WTC11 (cell line): ENCODE measurements around the gene PRKCB. TPM values are rescaled to one million over a fixed set of nuclear protein-coding genes. Genes with fewer than 3 reads are reported as not detected.

Experiments
- ATAC-seq: fragments of 200-7000 bp; cut with Tn5 transposase; 2 replicates; pipeline ENCODE4 v1.10.0; 2021; ENCODE audit warnings: mild to moderate bottlenecking, moderate library complexity
- CTCF ChIA-PET: fragments of 300-600 bp; sonication (Branson Sonifier 250); formaldehyde crosslinking; loops from one replicate; lab custom pipeline; 2021; ENCODE audit warnings: antibody characterized with exemption; lab: Charles Lee
- POLR2A ChIA-PET: fragments of 350-600 bp; sonication (Branson Sonifier 250); formaldehyde crosslinking; loops from one replicate; lab custom pipeline; 2021; ENCODE audit warnings: antibody characterized with exemption; lab: Charles Lee
- DNase-seq: peaks from one replicate; pipeline ENCODE4 v3.0.0; 2021; ENCODE audit warnings: low spot score
- H3K27ac Mint-ChIP-seq: 2 replicates; pipeline ENCODE4 v1.8.0; 2021; ENCODE audit warnings: mixed read lengths
- H3K27me3 Mint-ChIP-seq: 2 replicates; pipeline ENCODE4 v1.8.0; 2021; ENCODE audit warnings: low read depth, mild to moderate bottlenecking, moderate library complexity, mixed read lengths
- H3K36me3 Mint-ChIP-seq: 2 replicates; pipeline ENCODE4 v1.8.0; 2021; ENCODE audit warnings: mixed read lengths
- H3K4me1 Mint-ChIP-seq: 2 replicates; pipeline ENCODE4 v1.8.0; 2022; ENCODE audit warnings: mixed read lengths
- H3K4me3 Mint-ChIP-seq: 2 replicates; pipeline ENCODE4 v1.8.0; 2021; ENCODE audit warnings: mild to moderate bottlenecking, moderate library complexity, mixed read lengths
- H3K9me3 Mint-ChIP-seq: 2 replicates; pipeline ENCODE4 v1.8.0; 2021; ENCODE audit warnings: mixed read lengths
- ERG ChIP-seq: fragments of 250-450 bp; sonication (Bioruptor Pico); IDR thresholded peaks from 2 replicates; pipeline ENCODE4 v1.8.0; 2021; ENCODE audit warnings: mild to moderate bottlenecking
- FOXJ3 ChIP-seq: sonication (generic); formaldehyde crosslinking; IDR thresholded peaks from 2 replicates; pipeline ENCODE4 v1.9.0; 2021; ENCODE audit warnings: missing genetic modification reagents, mild to moderate bottlenecking, borderline replicate concordance
- GRHL2 ChIP-seq: fragments of 250-450 bp; sonication (Bioruptor Pico); IDR thresholded peaks from 2 replicates; pipeline ENCODE4 v1.8.0; 2022; ENCODE audit warnings: mild to moderate bottlenecking, moderate library complexity; ENCODE audit not compliant: insufficient replicate concordance, severe bottlenecking
- IRF1 ChIP-seq: sonication (generic); formaldehyde crosslinking; IDR thresholded peaks from 2 replicates; pipeline ENCODE4 v1.8.0; 2023; ENCODE audit warnings: missing genetic modification reagents
- NR3C1 ChIP-seq: sonication (generic); formaldehyde crosslinking; conservative IDR thresholded peaks from 2 replicates; pipeline ENCODE4 v1.8.1; 2023; ENCODE audit warnings: low read depth, mild to moderate bottlenecking, missing genetic modification reagents
- OVOL2 ChIP-seq: fragments of 250-450 bp; sonication (Bioruptor Pico); IDR thresholded peaks from 2 replicates; pipeline ENCODE4 v1.9.0; 2021; ENCODE audit warnings: mild to moderate bottlenecking, borderline replicate concordance
- SMAD3 ChIP-seq: sonication (generic); formaldehyde crosslinking; IDR thresholded peaks from 2 replicates; pipeline ENCODE4 v1.8.0; 2022; ENCODE audit warnings: missing genetic modification reagents, mild to moderate bottlenecking, borderline replicate concordance
- SMAD4 ChIP-seq: sonication (generic); formaldehyde crosslinking; IDR thresholded peaks from 2 replicates; pipeline ENCODE4 v1.8.0; 2022; ENCODE audit warnings: mild to moderate bottlenecking, missing genetic modification reagents
- TP53 ChIP-seq: sonication (generic); formaldehyde crosslinking; IDR thresholded peaks from 2 replicates; pipeline ENCODE4 v1.8.1; 2023; ENCODE audit warnings: mild to moderate bottlenecking, missing genetic modification reagents
- USF2 ChIP-seq: sonication (generic); formaldehyde crosslinking; IDR thresholded peaks from 2 replicates; pipeline ENCODE4 v1.8.1; 2023; ENCODE audit warnings: mild to moderate bottlenecking, missing genetic modification reagents, moderate library complexity
- ZBTB21 ChIP-seq: sonication (generic); formaldehyde crosslinking; IDR thresholded peaks from 2 replicates; pipeline ENCODE4 v1.8.1; 2023; ENCODE audit warnings: mild to moderate bottlenecking, missing genetic modification reagents, borderline replicate concordance
- ZNF138 ChIP-seq: sonication (generic); formaldehyde crosslinking; conservative IDR thresholded peaks from 2 replicates; pipeline ENCODE4 v1.8.1; 2022; ENCODE audit warnings: mild to moderate bottlenecking, moderate library complexity, missing genetic modification reagents
- ZNF263 ChIP-seq: sonication (generic); formaldehyde crosslinking; IDR thresholded peaks from 2 replicates; pipeline ENCODE4 v1.8.1; 2022; ENCODE audit warnings: low read depth, mild to moderate bottlenecking, moderate library complexity, missing genetic modification reagents
- ZNF416 ChIP-seq: fragments of 250-450 bp; sonication (Bioruptor Pico); IDR thresholded peaks from 2 replicates; pipeline ENCODE4 v1.9.0; 2021; ENCODE audit warnings: mild to moderate bottlenecking, inconsistent platforms
- ZNF423 ChIP-seq: fragments of 250-450 bp; sonication (Bioruptor Pico); IDR thresholded peaks from 2 replicates; pipeline ENCODE4 v2.1.2; 2022; ENCODE audit warnings: mild to moderate bottlenecking, moderate library complexity
- total RNA-seq: library from RNA; stranded (reverse); gene quantifications from 3 replicates; pipeline ENCODE4 v1.2.3, GENCODE V29; 2021
- TF ChIP-seq, protein P1 (sequence below): sonication (generic); formaldehyde crosslinking; conservative IDR thresholded peaks from 2 replicates; pipeline ENCODE4 v1.8.1; 2022; ENCODE audit warnings: mild to moderate bottlenecking, missing genetic modification reagents
- TF ChIP-seq, protein P2 (sequence below): sonication (generic); formaldehyde crosslinking; IDR thresholded peaks from 2 replicates; pipeline ENCODE4 v1.8.1; 2023; ENCODE audit warnings: mild to moderate bottlenecking, missing genetic modification reagents, borderline replicate concordance
- TF ChIP-seq, protein P3 (sequence below): sonication (generic); formaldehyde crosslinking; IDR thresholded peaks from 2 replicates; pipeline ENCODE4 v1.8.0; 2023; ENCODE audit warnings: mild to moderate bottlenecking, missing genetic modification reagents
- TF ChIP-seq, protein P4 (sequence below): sonication (generic); formaldehyde crosslinking; IDR thresholded peaks from 2 replicates; pipeline ENCODE4 v1.8.1; 2022; ENCODE audit warnings: mild to moderate bottlenecking, moderate library complexity, missing genetic modification reagents
- TF ChIP-seq, protein P5 (sequence below): sonication (generic); formaldehyde crosslinking; IDR thresholded peaks from 2 replicates; pipeline ENCODE4 v1.8.0; 2023; ENCODE audit warnings: missing genetic modification reagents, mild to moderate bottlenecking, borderline replicate concordance

PRKCB gene
- total RNA-seq, 1 experiment from 2014 or later = 6.9 TPM

DNA sequence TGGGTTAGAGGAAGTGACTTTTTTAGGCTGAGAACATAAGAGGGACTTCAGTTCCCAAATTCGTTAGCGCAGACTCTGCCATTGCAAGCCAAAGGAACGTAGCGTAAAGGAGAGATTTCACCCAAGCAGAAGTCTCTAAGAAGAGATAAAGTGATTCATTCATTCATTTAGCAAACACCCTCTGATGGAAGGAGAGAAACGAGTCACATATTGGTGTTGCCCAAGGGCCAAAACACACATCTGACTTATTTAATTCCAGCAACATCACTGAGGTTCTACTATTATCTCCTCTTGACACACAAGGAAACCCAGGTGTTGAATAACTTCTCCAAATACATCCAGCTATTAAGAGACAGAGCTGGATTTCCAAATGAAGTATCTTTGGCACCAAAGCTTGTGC lies 334.6 kb downstream of the PRKCB start:
- POLR2A ChIA-PET = no interaction called here
- H3K27ac Mint-ChIP-seq = no peak overlapping the region
- no peaks in the 10 kb centered on the region for H3K36me3 Mint-ChIP-seq
- no peak for DNase-seq
- H3K4me3 Mint-ChIP-seq = no peak overlapping the region
- H3K4me1 Mint-ChIP-seq = peaks cover 3% of the 10 kb centered on the region; the same call in 1 of the 2 replicates
- TF ChIP-seq TP53 = no peak
- TF ChIP-seq SMAD3 (CRISPR knock-in tag) = no peak
- TF ChIP-seq FOXJ3 (CRISPR knock-in tag) = no peak
- TF ChIP-seq ZNF416 = no peak
- TF ChIP-seq, protein P1, sequence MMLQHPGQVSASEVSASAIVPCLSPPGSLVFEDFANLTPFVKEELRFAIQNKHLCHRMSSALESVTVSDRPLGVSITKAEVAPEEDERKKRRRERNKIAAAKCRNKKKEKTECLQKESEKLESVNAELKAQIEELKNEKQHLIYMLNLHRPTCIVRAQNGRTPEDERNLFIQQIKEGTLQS = no peak
- no peak for TF ChIP-seq ERG (CRISPR knock-in tag)
- no peak for TF ChIP-seq OVOL2
- TF ChIP-seq ZNF263 (CRISPR knock-in tag) = no peak
- no peak for TF ChIP-seq NR3C1
- no peak for TF ChIP-seq IRF1 (CRISPR knock-in tag)
- no peak for TF ChIP-seq ZNF423
- CTCF ChIA-PET = no interaction called here
- no peaks in the 10 kb centered on the region for H3K9me3 Mint-ChIP-seq
- no peak for ATAC-seq
- no peaks in the 10 kb centered on the region; the same call in 1 of the 2 replicates for H3K27me3 Mint-ChIP-seq

DNA sequence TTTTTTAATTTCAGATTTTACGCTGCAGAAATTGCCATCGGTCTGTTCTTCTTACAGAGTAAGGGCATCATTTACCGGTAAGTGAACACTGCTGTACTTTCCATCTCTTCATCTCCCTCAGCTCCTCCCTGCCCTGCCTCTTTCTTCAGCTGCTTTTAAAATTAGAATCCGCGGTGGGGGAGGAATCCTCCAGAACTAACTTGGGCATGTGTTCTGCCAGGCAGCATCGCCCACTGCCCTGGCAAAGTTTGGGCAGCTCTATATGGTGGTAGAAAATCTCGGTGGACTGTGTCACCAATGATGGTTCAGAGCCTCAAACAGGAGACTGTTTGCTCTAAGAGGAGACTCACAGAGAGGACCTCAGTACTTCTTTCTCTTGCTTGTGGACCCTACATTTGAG lies 338.7 kb downstream of the PRKCB start:
- ATAC-seq (no peak), DNase-seq (no peak)
- Mint-ChIP-seq H3K27me3 (no peaks in the 10 kb centered on the region; the same call in 1 of the 2 replicates), H3K9me3 (no peaks in the 10 kb centered on the region), H3K36me3 (no peaks in the 10 kb centered on the region), H3K4me1 (peaks cover 3% of the 10 kb centered on the region; the same call in 1 of the 2 replicates), H3K27ac (no peak overlapping the region), H3K4me3 (no peak overlapping the region)
- ChIA-PET CTCF (interaction anchor here (1.0 to 2.0 kb wide), 3 partner anchors 78 to 129 kb away, joined by 3 to 5 read pairs (median 3); no protein-coding TSS in a partner anchor), POLR2A (interaction anchor here (0.7 kb wide), 1 partner anchor 420 kb away, joined by 7 read pairs; the partner anchor contains the start of gene CHP2)
- TF ChIP-seq ZBTB21 (CRISPR knock-in tag) = no peak
- TF ChIP-seq, protein P2, sequence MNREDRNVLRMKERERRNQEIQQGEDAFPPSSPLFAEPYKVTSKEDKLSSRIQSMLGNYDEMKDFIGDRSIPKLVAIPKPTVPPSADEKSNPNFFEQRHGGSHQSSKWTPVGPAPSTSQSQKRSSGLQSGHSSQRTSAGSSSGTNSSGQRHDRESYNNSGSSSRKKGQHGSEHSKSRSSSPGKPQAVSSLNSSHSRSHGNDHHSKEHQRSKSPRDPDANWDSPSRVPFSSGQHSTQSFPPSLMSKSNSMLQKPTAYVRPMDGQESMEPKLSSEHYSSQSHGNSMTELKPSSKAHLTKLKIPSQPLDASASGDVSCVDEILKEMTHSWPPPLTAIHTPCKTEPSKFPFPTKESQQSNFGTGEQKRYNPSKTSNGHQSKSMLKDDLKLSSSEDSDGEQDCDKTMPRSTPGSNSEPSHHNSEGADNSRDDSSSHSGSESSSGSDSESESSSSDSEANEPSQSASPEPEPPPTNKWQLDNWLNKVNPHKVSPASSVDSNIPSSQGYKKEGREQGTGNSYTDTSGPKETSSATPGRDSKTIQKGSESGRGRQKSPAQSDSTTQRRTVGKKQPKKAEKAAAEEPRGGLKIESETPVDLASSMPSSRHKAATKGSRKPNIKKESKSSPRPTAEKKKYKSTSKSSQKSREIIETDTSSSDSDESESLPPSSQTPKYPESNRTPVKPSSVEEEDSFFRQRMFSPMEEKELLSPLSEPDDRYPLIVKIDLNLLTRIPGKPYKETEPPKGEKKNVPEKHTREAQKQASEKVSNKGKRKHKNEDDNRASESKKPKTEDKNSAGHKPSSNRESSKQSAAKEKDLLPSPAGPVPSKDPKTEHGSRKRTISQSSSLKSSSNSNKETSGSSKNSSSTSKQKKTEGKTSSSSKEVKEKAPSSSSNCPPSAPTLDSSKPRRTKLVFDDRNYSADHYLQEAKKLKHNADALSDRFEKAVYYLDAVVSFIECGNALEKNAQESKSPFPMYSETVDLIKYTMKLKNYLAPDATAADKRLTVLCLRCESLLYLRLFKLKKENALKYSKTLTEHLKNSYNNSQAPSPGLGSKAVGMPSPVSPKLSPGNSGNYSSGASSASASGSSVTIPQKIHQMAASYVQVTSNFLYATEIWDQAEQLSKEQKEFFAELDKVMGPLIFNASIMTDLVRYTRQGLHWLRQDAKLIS (CRISPR knock-in tag) = no peak
- TF ChIP-seq, protein P3, sequence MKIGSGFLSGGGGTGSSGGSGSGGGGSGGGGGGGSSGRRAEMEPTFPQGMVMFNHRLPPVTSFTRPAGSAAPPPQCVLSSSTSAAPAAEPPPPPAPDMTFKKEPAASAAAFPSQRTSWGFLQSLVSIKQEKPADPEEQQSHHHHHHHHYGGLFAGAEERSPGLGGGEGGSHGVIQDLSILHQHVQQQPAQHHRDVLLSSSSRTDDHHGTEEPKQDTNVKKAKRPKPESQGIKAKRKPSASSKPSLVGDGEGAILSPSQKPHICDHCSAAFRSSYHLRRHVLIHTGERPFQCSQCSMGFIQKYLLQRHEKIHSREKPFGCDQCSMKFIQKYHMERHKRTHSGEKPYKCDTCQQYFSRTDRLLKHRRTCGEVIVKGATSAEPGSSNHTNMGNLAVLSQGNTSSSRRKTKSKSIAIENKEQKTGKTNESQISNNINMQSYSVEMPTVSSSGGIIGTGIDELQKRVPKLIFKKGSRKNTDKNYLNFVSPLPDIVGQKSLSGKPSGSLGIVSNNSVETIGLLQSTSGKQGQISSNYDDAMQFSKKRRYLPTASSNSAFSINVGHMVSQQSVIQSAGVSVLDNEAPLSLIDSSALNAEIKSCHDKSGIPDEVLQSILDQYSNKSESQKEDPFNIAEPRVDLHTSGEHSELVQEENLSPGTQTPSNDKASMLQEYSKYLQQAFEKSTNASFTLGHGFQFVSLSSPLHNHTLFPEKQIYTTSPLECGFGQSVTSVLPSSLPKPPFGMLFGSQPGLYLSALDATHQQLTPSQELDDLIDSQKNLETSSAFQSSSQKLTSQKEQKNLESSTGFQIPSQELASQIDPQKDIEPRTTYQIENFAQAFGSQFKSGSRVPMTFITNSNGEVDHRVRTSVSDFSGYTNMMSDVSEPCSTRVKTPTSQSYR (CRISPR knock-in tag) = no peak
- TF ChIP-seq, protein P4, sequence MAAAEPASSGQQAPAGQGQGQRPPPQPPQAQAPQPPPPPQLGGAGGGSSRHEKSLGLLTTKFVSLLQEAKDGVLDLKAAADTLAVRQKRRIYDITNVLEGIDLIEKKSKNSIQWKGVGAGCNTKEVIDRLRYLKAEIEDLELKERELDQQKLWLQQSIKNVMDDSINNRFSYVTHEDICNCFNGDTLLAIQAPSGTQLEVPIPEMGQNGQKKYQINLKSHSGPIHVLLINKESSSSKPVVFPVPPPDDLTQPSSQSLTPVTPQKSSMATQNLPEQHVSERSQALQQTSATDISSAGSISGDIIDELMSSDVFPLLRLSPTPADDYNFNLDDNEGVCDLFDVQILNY (CRISPR knock-in tag) = no peak
- TF ChIP-seq GRHL2 (CRISPR knock-in tag) = no peak
- no peak for TF ChIP-seq ZNF138 (CRISPR knock-in tag)
- no peak for TF ChIP-seq USF2 (CRISPR knock-in tag)
- TF ChIP-seq, protein P5, sequence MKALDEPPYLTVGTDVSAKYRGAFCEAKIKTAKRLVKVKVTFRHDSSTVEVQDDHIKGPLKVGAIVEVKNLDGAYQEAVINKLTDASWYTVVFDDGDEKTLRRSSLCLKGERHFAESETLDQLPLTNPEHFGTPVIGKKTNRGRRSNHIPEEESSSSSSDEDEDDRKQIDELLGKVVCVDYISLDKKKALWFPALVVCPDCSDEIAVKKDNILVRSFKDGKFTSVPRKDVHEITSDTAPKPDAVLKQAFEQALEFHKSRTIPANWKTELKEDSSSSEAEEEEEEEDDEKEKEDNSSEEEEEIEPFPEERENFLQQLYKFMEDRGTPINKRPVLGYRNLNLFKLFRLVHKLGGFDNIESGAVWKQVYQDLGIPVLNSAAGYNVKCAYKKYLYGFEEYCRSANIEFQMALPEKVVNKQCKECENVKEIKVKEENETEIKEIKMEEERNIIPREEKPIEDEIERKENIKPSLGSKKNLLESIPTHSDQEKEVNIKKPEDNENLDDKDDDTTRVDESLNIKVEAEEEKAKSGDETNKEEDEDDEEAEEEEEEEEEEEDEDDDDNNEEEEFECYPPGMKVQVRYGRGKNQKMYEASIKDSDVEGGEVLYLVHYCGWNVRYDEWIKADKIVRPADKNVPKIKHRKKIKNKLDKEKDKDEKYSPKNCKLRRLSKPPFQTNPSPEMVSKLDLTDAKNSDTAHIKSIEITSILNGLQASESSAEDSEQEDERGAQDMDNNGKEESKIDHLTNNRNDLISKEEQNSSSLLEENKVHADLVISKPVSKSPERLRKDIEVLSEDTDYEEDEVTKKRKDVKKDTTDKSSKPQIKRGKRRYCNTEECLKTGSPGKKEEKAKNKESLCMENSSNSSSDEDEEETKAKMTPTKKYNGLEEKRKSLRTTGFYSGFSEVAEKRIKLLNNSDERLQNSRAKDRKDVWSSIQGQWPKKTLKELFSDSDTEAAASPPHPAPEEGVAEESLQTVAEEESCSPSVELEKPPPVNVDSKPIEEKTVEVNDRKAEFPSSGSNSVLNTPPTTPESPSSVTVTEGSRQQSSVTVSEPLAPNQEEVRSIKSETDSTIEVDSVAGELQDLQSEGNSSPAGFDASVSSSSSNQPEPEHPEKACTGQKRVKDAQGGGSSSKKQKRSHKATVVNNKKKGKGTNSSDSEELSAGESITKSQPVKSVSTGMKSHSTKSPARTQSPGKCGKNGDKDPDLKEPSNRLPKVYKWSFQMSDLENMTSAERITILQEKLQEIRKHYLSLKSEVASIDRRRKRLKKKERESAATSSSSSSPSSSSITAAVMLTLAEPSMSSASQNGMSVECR (CRISPR knock-in tag) = no peak
- no peak for TF ChIP-seq SMAD4 (CRISPR knock-in tag)
